Tibial nerve (tissue), 4 donors: ENCODE measurements around the gene GPR55. TPM values are rescaled to one million over a fixed set of nuclear protein-coding genes. Genes with fewer than 3 reads are reported as not detected.

Experiments used
- DNase-seq, 2 donors: peaks; one replicate each; pipeline ENCODE4 v3.0.0-alpha.2; 2019; ENCODE audit warnings: low spot score in 2 of 2
- H3K27ac ChIP-seq, 4 donors: fragments of 200-600 bp; sonication (generic) in 3 of 4; one replicate each; pipeline ENCODE4 v1.5.1; 2017 to 2019; ENCODE audit warnings: mild to moderate bottlenecking in 1 of 4
- H3K27me3 ChIP-seq, 2 donors: fragments of 200-600 bp; sonication (generic) in 1 of 2; one replicate each; pipeline versions ENCODE4 v1.5.1 to v1.6.0; 2017 to 2019
- H3K36me3 ChIP-seq, 3 donors: fragments of 200-600 bp; sonication (generic); one replicate each; pipeline ENCODE4 v1.5.1; 2018 to 2019
- H3K4me1 ChIP-seq, 4 donors: fragments of 200-600 bp; sonication (generic) in 3 of 4; one replicate each; pipeline ENCODE4 v1.5.1; 2017 to 2019
- H3K4me3 ChIP-seq, 4 donors: fragments of 200-600 bp; sonication (generic) in 3 of 4; one replicate each; pipeline ENCODE4 v1.5.1; 2017 to 2019; ENCODE audit warnings: mild to moderate bottlenecking in 1 of 4, moderate library complexity in 1 of 4
- H3K9me3 ChIP-seq, 4 donors: fragments of 200-600 bp; sonication (generic) in 3 of 4; one replicate each; pipeline ENCODE4 v1.5.1; 2017 to 2019
- CTCF ChIP-seq, 5 experiments: fragments of 200-600 bp in 3 of 5; fragments of 450-650 bp in 2 of 5; sonication (generic) in 3 of 5; IDR thresholded peaks; one replicate each; pipeline ENCODE4 v1.5.1; 2016 to 2019; ENCODE audit warnings: antibody characterized with exemption in 5 of 5, mild to moderate bottlenecking in 3 of 5, moderate library complexity in 2 of 5
- EP300 ChIP-seq, 2 donors: sonication (generic); formaldehyde crosslinking; IDR thresholded peaks; one replicate each; pipeline ENCODE4 v1.6.1; 2017; ENCODE audit warnings: antibody characterized with exemption in 2 of 2, mild to moderate bottlenecking in 1 of 2
- POLR2A ChIP-seq, 2 donors: fragments of 450-650 bp; IDR thresholded peaks; one replicate each; pipeline ENCODE4 v1.6.1; 2017; ENCODE audit warnings: antibody characterized with exemption in 2 of 2, mild to moderate bottlenecking in 2 of 2, moderate library complexity in 2 of 2
- WGBS, 2 donors: methylation state at CpG; one replicate each; pipeline ENCODE4 v1.1.5; 2018; 5-methylcytosine and 5-hydroxymethylcytosine counted together
- total RNA-seq, 4 donors: library from RNA; depleted of rRNA; stranded (reverse); fragments of >200 nt; gene quantifications; one replicate each; pipeline ENCODE4 v1.1.0, GENCODE V29; 2016

Gene GPR55
- total RNA-seq, 4 donors from 2014 or later, result 0.21 TPM; not detected in 3

DNA sequence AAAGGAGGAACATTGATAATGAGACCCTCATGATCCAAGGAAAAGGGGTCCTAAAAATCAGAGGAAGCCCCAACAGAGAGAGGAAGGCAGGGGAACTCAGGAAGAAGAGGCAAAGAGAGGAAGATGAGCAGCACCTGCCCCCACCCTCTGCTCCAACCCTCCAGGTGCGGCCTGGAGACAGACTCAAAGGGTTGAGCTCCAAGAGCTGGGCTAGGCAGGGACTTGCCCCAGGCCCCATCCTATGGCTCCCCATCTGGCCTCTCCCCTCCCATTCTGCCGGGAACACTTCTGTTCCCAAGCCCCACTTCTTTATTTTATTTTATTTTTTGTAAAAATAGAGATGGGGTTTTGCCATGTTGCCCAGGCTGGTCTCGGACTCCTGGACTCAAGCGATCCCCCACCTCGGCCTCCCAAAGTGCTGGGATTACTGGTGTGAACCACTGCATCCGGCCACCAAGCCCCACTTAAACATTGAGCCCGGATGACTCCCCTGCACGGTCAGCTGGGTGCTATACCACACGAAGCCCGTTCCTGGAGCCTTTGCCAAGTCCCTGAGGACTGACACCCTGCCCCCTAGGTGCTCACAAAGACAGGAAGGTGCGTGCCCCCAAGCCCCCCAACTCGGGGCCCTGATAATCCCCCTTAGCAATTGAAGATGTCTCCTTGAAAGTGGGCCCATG, 3.8 kb upstream of the GPR55 start:
- H3K4me1 ChIP-seq, result peaks cover 0 to 15% (median 0%) of the 10 kb centered on the region in 4 donors
- no peak for DNase-seq
- peaks cover 0 to under 1% of the 10 kb centered on the region in 2 donors for H3K27me3 ChIP-seq
- H3K9me3 ChIP-seq, result no peaks in the 10 kb centered on the region
- no peak overlapping the region for H3K4me3 ChIP-seq
- TF ChIP-seq EP300 (IDR thresholded peaks at IDR 0.05), result no peak
- TF ChIP-seq CTCF (IDR thresholded peaks at IDR 0.05), result no peak
- no peak for TF ChIP-seq POLR2A (IDR thresholded peaks at IDR 0.05)
- 89 to 92% methylated on average over 12 of the region's 12 CpGs for WGBS, 2 donors
- no peak overlapping the region for H3K27ac ChIP-seq
- H3K36me3 ChIP-seq, result no peaks in the 10 kb centered on the region

DNA sequence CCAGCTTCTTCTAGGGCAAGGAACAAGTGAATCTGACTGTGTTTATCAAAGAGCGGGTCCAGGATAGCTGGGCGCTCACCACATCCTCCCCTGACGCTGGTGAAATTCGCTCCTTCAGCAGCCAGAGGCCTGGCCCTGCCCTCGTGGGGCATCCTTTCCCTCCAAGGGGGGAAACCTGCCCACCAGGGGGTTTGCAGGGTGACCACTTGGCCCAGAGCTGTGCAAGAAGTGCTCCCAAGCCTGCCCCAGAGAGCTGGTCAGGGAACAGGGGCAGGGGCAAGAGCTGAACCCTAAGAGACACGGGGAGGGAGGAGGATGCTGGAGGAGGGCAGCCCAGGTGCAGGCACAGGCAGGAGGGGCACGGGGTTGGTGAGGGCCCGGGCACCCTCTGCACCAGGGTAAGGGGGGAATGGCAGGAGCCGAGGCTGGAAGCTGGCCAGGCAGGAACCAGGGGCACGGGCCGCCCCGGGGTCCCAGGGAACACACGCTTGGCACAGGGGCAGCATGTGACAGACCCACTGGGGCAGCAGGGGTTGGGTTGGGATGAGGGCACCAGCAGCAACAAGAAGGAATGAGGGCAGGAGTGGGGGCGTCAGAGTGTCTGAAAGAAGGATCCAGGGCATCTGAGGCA, 2.8 kb upstream of the GPR55 start:
- TF ChIP-seq EP300 (IDR thresholded peaks at IDR 0.05), result no peak
- TF ChIP-seq CTCF (IDR thresholded peaks at IDR 0.05), result no peak
- TF ChIP-seq POLR2A (IDR thresholded peaks at IDR 0.05), result no peak
- peaks cover 0 to 9% (median 0%) of the 10 kb centered on the region in 4 donors for H3K4me1 ChIP-seq
- 80 to 84% methylated on average over 14 of the region's 14 CpGs for WGBS, 2 donors
- no peak overlapping the region for H3K27ac ChIP-seq
- H3K27me3 ChIP-seq, result no peaks in the 10 kb centered on the region
- H3K36me3 ChIP-seq, result no peaks in the 10 kb centered on the region
- H3K4me3 ChIP-seq, result no peak overlapping the region
- DNase-seq, result no peak
- H3K9me3 ChIP-seq, result no peaks in the 10 kb centered on the region

- no peak for DNase-seq
Observed at GRCh38 chr2:230925879-230926765, 1.1 kb upstream of the GPR55 start.

GRCh38 chr2:230925443-230925878, 419 bp upstream of the GPR55 start:
- Histone ChIP-seq H3K36me3 (no peaks in the 10 kb centered on the region), H3K4me3 (no peak overlapping the region), H3K27ac (no peak overlapping the region), H3K4me1 (no peaks in the 10 kb centered on the region), H3K27me3 (no peaks in the 10 kb centered on the region), H3K9me3 (no peaks in the 10 kb centered on the region)
- TF ChIP-seq POLR2A (IDR thresholded peaks at IDR 0.05), result no peak
- TF ChIP-seq CTCF (IDR thresholded peaks at IDR 0.05), result no peak
- TF ChIP-seq EP300 (IDR thresholded peaks at IDR 0.05), result no peak
- DNase-seq, result no peak
- WGBS, 2 donors, result 45 to 64% methylated on average over 5 of the region's 9 CpGs

More at GRCh38 chr2:230925879-230926765, 1.1 kb upstream of the GPR55 start:
- 84 to 89% methylated on average over 10 to 11 of the region's 11 CpGs for WGBS, 2 donors
- H3K27me3 ChIP-seq, result no peaks in the 10 kb centered on the region
- no peaks in the 10 kb centered on the region for H3K36me3 ChIP-seq
- TF ChIP-seq POLR2A (IDR thresholded peaks at IDR 0.05) (no peak), EP300 (IDR thresholded peaks at IDR 0.05) (no peak), CTCF (IDR thresholded peaks at IDR 0.05) (no peak)
- H3K9me3 ChIP-seq, result no peaks in the 10 kb centered on the region
- no peak overlapping the region for H3K4me3 ChIP-seq
- H3K4me1 ChIP-seq, result no peaks in the 10 kb centered on the region
- no peak overlapping the region for H3K27ac ChIP-seq
